ENCODE measurements around the gene ZNF608. TPM values are rescaled to one million over a fixed set of nuclear protein-coding genes. Genes with fewer than 3 reads are reported as not detected.

Gene ZNF608
- total RNA-seq, 1 experiment from 2014 or later, result 0.96 TPM

GRCh38 chr5:124738681-124739633, 7.5 kb downstream of the ZNF608 start:
- no peak for DNase-seq (ENCODE audit: low read depth)

- no peak for DNase-seq (ENCODE audit: low read depth)
Observed at GRCh38 chr5:124737651-124738050, 8.8 kb downstream of the ZNF608 start.

GRCh38 chr5:124736805-124737188, 9.6 kb downstream of the ZNF608 start:
- DNase-seq (ENCODE audit: low read depth), result no peak

DNA sequence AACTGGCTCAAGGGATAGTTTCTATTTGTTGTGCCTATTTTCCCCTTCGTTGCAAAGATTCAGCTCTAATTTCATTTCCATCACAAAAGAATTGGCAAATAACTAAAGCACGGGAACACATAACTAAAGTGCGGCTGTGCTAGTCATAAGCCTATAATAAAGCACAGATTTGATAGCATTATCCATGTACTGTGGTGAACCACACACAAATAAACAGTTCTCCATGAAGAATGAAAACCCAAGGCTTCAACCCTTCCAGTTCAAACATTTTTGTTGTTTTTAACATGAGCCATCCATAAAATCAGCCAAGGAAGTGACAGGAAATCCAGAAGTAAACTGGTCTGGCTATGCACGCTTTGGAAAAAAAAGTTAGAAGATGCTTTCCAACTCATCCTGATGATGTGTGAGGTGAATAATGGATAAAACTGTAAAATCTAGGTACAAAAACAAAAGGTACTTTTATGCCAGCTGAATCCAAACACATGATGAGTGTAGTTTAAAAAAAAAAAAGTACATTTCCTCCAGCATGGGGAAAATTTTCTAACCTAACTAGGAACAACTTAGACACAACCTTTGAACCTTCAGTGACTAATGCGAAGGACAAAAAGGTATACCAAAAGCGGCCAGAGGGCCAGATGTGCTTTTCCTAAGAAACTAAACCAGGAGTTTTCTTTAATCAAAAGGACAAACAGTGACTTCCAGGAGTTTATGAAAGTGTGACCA, 10.2 kb downstream of the ZNF608 start:
- DNase-seq (ENCODE audit: low read depth), result no peak

- DNase-seq (ENCODE audit: low read depth), result no peak
Observed at GRCh38 chr5:124735169-124735858, 11.1 kb downstream of the ZNF608 start.

DNA sequence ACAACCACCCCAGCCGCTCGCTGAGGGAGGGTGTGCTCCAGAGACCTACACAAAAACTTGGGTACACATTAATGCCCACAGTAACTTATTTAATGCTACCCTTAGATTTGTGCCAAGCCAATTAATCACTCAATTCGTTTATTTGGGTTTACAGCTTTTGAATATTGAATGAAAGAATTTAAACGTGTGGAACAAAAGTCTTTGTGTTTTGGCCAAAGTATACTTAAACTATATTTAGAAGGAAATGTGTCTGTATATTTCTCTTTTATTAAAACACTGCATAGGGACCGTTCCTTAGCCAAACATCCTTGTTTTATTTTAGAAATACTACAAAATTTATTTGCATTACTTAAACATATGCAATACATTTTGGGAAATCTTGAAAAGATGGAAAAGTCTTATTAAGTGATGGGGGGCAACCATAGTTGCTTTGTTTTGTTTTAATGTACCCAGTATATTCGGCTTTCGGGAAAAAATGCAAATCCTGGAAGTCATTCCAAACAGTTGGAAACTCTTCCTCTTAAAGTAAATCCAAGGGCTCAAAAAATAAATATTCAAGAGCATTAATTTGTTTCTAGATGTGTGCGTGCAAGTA, 11.8 kb downstream of the ZNF608 start:
- no peak for DNase-seq (ENCODE audit: low read depth)

- no peak for DNase-seq (ENCODE audit: low read depth)
Observed at GRCh38 chr5:124733329-124733650, 13.1 kb downstream of the ZNF608 start.

DNA sequence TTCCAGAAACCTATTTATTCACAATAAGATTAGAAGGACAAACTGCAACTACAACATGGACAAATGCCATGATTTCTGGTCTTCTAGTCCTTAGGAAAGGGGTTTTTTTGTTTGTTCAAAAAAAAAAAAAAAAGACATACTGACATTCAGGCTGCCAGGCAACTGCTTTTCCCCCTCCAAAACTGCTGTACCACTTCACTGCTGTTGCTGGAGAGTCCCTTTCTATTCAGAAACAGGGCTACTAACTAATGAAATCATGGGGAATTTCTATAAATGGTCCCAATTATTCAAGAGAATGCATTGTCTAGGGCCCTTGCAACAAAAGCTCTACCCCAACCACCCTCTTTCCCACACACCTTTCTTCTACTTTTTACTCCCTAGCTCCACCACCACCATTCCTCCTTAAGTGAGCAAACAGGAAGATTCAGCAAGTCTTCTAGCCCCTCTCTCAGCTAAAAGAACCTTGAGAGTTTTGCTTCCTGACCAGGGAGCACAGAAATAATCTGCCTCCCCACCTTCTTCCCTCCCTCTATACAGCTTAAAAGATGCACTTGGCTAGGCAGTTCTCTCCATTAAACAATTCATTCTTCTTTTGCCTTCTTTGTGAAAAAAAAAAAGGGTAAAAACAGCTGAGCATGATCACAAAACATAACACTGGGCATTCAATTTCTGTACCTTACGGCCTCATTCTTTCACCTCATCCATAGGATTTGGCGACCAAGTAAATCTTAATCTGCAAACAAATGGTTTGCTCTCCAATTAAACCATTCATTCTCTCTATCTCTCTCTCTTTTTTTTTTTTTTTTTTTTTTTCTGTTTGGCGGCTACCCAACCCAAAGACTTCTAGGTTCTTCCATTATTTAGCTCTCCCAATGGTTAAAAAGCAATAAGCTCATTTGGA, 13.8 kb downstream of the ZNF608 start:
- no peak for DNase-seq (ENCODE audit: low read depth)

DNA sequence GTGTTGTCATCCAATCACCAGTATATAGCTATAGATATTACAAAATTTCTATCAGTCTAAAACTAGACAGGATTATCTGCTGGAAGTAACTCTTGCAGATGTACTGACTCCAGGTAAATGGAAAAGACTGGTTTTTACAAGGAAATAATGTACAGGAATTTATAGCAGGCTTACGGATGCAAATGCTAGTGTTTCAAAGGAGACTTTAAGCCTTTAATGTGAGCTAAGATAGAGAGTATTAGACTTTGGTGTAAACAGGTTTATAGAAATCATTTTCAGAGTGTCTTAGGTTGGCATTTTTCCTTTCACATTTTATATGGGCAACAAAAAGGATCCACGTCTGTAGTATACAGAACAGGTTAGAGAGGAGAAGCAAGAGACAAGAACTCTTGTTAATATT, 16.1 kb downstream of the ZNF608 start:
- DNase-seq (ENCODE audit: low read depth), result no peak

- DNase-seq (ENCODE audit: low read depth), result no peak
Observed at GRCh38 chr5:124729720-124730359, 16.6 kb downstream of the ZNF608 start.

DNA sequence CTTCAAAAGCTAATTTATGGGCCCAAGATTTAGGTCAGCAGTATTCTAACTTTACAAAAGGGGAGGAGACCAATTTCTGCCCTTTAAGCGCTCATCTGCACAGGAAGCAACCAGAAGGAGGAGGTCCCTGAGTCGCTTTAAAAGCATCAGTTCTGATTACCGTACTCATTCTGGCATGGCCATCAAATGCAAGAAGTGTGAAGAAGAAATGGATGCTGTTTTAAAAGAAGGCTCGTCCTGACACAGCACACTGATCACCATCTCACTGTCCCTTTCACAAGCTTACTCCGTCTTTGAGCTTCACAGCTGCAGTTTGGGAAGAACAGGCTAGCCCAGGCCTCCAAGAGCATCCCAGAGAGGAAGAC, 17.5 kb downstream of the ZNF608 start:
- DNase-seq (ENCODE audit: low read depth), result no peak

DNA sequence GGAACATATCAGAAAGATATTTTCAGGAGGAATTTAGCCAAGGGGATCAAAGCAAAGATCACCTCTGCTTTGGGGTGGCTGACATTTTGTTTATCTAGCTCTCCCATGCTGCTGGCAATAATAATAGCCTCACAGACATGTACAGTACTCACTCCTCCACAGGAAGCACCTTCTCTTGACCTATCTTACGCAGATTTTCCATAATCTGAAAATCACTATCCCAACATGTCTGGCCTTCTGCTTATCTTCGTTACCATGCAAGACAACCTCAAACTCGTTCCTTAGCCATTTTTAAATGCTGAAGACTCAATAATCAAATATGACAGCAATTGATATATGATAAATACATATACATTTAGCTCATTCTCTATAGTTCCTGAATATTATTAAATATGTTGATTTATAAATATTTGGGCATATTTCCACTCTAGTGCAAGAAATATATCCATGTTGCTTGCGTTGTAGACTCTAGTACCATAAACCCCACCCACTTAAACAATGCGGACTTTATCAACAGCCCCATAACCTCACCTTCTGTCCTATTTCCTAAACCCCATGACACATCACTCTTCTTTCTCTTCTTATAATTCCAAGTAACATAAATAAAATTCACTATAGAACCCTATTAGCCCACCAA, 18.0 kb downstream of the ZNF608 start:
- no peak for DNase-seq (ENCODE audit: low read depth)

DNA sequence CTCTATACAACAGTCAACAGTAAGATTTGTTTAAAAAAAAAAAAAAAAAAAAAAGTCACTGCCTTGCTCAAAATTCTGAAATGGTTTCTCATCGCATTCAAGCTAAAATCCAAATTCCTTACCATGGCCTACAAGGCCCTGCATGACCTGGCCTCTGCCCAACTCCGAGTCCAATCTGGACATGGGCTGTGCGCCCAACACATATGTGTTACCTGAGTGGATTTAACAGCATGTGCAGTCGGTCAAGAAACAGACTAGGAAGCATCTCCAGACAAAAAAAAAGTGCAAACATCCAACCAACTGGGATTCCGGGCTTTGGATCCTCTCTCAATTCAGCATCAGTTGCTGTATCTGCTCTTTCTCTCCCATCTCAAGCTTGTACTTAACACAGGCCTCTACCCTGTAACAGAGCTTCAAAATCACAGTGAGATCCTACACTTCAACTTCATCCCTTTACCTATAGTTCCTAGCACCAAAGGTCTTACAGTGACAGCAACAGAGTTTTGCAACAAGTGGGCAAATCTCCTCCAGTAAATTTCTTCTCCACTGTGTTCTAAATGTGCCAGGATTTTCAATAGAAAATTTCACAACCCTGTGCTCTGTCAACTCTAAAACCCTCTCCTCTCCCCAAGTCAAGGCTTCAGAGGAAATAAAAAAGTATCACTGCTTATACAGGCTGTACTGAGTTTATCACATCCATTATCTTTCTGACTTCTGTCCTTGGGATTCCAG, 19.6 kb downstream of the ZNF608 start:
- no peak for DNase-seq (ENCODE audit: low read depth)

GRCh38 chr5:124725622-124726258, 20.7 kb downstream of the ZNF608 start:
- no peak for DNase-seq (ENCODE audit: low read depth)

- no peak for DNase-seq (ENCODE audit: low read depth)
Observed at GRCh38 chr5:124725040-124725434, 21.4 kb downstream of the ZNF608 start.

- no peak for DNase-seq (ENCODE audit: low read depth)
Observed at GRCh38 chr5:124724357-124725039, 21.9 kb downstream of the ZNF608 start.

DNA sequence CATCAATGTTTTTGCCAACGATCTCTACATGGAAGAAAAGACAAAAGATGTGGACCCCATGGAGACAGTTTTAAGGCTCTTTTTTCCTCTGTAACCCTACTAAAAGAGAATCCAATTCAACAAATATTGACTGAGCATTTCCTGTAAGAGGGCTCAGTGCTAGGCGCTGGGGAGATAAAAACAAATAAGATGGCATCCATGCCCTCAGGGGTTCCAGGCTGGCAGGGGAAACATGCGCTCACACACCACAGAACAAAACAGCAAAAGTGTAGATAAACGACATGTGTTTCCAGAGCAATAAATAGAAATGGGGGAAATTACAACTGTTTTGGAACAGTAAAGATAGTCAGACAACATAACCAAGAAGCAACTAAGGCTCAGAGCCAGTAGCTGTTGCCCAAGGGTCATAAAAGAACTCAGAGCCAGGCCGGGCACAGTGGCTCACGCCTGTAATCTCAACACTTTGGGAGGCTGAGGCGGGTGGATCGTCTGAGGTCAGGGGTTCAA, 25.2 kb downstream of the ZNF608 start:
- DNase-seq (ENCODE audit: low read depth), result no peak

- no peak for DNase-seq (ENCODE audit: low read depth)
Observed at GRCh38 chr5:124720593-124720992, 25.8 kb downstream of the ZNF608 start.

Measured in HT1080 (cell line).